ENCODE data around the gene COQ8A. TPM values are rescaled to one million over a fixed set of nuclear protein-coding genes. Genes with fewer than 3 reads are reported as not detected.

COQ8A gene
- total and polyA plus RNA-seq, 10 of the 15 experiments (the other 5 are each of a cell fraction or from before 2014, with no cell fraction given), result 0.72 to 24.8 (median 12.1) TPM

DNA sequence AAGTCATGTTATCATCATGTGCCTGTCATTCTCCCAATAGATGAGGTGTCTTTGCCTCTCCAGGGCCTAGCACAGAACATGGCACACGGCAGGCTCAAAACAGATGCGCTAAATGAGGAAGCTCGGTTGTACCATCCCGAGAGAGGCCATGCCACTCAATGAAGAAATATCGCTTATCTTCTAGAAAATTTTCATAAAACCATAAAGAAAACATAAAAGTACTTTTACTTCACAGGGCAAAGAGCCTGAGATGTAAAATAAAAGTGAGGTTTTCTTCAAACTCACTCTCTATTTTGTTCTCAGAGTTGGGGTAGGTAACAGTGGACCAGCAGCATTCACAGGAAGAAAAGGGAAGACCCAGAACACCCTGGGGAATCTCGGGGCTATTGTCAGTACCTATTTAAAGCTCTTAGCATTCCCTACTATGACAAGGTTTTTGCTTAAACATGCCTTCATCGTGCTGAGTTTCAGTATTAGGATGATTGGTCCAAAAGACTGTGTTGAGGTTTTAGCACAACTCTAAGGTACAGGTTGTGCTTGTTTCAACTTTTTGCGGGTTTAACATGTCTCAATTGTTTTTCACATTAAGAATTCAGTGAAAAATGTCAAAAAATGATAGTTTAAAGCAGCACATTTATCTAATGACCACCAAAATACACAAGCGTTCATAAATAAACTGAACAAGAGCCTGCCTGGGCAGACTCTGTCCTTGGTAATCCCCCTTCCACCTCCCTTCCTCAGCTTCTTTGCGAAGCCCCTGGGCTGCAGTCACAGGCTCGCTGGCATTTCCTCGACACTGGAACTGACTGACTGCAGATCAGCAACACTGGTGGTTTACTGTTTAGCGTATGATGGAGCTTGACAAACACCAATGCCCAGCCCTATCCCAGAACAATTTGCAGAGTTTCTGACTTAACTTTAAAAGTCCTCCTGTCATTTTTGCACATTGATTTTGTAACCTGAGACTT is 55.6 kb downstream of the COQ8A start (continued):
- TF ChIP-seq ETV6 (conservative IDR thresholded peaks at IDR 0.05 in 1 of 2, IDR thresholded peaks at IDR 0.05 in 1 of 2; ENCODE audit: borderline replicate concordance in 1 of 2, low read depth in 1 of 2) (peak in 1 of 2 experiments; percentile 68; a peak in 2 of 4 replicates), NFIC (IDR thresholded peaks at IDR 0.05; ENCODE audit: low read depth, low read length) (peak; percentile 92), ZNF24 (IDR thresholded peaks at IDR 0.05) (0 out of 2 replicates have a peak, but pooled peaks have one; percentile 12), MYB (IDR thresholded peaks at IDR 0.05; ENCODE audit: borderline replicate concordance, low read depth, low read length) (no peak), FOXK2 (IDR thresholded peaks at IDR 0.05) (no peak), MYC (IDR thresholded peaks at IDR 0.05; ENCODE audit: insufficient read depth, insufficient read length, insufficient replicate concordance, low read length, severe bottlenecking) (no peak), CREM (IDR thresholded peaks at IDR 0.05; ENCODE audit: low read depth) (peak; percentile 86), NR2F1 (conservative IDR thresholded peaks at IDR 0.05) (no peak), WRNIP1 (IDR thresholded peaks at IDR 0.05; ENCODE audit: borderline replicate concordance, low read depth, low read length) (no peak), MEF2B (IDR thresholded peaks at IDR 0.05; ENCODE audit: partially characterized antibody, poor library complexity, severe bottlenecking) (peak; percentile 94), RELA (IDR thresholded peaks at IDR 0.05; ENCODE audit: borderline replicate concordance, partially characterized antibody) (no peak), STAT3 (IDR thresholded peaks at IDR 0.05; ENCODE audit: low read depth, low read length) (no peak), RUNX3 (IDR thresholded peaks at IDR 0.05; ENCODE audit: low read length) (peak; percentile 93), CEBPB (IDR thresholded peaks at IDR 0.05; ENCODE audit: borderline replicate concordance in 1 of 2, low read depth in 2 of 2, low read length in 2 of 2) (peak in 1 of 2 experiments; percentile 78; a peak in 1 of 4 replicates), ZBED1 (IDR thresholded peaks at IDR 0.05; ENCODE audit: borderline replicate concordance) (peak; percentile 82)
- TF ChIP-seq, protein P1, sequence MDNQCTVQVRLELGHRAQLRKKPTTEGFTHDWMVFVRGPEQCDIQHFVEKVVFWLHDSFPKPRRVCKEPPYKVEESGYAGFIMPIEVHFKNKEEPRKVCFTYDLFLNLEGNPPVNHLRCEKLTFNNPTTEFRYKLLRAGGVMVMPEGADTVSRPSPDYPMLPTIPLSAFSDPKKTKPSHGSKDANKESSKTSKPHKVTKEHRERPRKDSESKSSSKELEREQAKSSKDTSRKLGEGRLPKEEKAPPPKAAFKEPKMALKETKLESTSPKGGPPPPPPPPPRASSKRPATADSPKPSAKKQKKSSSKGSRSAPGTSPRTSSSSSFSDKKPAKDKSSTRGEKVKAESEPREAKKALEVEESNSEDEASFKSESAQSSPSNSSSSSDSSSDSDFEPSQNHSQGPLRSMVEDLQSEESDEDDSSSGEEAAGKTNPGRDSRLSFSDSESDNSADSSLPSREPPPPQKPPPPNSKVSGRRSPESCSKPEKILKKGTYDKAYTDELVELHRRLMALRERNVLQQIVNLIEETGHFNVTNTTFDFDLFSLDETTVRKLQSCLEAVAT (IDR thresholded peaks at IDR 0.05), result no peak
- TF ChIP-seq, protein P2, sequence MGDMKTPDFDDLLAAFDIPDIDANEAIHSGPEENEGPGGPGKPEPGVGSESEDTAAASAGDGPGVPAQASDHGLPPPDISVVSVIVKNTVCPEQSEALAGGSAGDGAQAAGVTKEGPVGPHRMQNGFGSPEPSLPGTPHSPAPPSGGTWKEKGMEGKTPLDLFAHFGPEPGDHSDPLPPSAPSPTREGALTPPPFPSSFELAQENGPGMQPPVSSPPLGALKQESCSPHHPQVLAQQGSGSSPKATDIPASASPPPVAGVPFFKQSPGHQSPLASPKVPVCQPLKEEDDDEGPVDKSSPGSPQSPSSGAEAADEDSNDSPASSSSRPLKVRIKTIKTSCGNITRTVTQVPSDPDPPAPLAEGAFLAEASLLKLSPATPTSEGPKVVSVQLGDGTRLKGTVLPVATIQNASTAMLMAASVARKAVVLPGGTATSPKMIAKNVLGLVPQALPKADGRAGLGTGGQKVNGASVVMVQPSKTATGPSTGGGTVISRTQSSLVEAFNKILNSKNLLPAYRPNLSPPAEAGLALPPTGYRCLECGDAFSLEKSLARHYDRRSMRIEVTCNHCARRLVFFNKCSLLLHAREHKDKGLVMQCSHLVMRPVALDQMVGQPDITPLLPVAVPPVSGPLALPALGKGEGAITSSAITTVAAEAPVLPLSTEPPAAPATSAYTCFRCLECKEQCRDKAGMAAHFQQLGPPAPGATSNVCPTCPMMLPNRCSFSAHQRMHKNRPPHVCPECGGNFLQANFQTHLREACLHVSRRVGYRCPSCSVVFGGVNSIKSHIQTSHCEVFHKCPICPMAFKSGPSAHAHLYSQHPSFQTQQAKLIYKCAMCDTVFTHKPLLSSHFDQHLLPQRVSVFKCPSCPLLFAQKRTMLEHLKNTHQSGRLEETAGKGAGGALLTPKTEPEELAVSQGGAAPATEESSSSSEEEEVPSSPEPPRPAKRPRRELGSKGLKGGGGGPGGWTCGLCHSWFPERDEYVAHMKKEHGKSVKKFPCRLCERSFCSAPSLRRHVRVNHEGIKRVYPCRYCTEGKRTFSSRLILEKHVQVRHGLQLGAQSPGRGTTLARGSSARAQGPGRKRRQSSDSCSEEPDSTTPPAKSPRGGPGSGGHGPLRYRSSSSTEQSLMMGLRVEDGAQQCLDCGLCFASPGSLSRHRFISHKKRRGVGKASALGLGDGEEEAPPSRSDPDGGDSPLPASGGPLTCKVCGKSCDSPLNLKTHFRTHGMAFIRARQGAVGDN (IDR thresholded peaks at IDR 0.05), result no peak
- TF ChIP-seq, protein P3, sequence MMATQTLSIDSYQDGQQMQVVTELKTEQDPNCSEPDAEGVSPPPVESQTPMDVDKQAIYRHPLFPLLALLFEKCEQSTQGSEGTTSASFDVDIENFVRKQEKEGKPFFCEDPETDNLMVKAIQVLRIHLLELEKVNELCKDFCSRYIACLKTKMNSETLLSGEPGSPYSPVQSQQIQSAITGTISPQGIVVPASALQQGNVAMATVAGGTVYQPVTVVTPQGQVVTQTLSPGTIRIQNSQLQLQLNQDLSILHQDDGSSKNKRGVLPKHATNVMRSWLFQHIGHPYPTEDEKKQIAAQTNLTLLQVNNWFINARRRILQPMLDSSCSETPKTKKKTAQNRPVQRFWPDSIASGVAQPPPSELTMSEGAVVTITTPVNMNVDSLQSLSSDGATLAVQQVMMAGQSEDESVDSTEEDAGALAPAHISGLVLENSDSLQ (IDR thresholded peaks at IDR 0.05), result peak; percentile 52; the same call in 1 of the 2 replicates
- TF ChIP-seq, protein P4, sequence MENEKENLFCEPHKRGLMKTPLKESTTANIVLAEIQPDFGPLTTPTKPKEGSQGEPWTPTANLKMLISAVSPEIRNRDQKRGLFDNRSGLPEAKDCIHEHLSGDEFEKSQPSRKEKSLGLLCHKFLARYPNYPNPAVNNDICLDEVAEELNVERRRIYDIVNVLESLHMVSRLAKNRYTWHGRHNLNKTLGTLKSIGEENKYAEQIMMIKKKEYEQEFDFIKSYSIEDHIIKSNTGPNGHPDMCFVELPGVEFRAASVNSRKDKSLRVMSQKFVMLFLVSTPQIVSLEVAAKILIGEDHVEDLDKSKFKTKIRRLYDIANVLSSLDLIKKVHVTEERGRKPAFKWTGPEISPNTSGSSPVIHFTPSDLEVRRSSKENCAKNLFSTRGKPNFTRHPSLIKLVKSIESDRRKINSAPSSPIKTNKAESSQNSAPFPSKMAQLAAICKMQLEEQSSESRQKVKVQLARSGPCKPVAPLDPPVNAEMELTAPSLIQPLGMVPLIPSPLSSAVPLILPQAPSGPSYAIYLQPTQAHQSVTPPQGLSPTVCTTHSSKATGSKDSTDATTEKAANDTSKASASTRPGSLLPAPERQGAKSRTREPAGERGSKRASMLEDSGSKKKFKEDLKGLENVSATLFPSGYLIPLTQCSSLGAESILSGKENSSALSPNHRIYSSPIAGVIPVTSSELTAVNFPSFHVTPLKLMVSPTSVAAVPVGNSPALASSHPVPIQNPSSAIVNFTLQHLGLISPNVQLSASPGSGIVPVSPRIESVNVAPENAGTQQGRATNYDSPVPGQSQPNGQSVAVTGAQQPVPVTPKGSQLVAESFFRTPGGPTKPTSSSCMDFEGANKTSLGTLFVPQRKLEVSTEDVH (IDR thresholded peaks at IDR 0.05; ENCODE audit: low read depth, partially characterized antibody), result no peak

Data from GM12878 (cell line).